ENCODE data around the gene GPR83. TPM values are rescaled to one million over a fixed set of nuclear protein-coding genes. Genes with fewer than 3 reads are reported as not detected.

Gene GPR83
- polyA plus RNA-seq, 1 of the 3 experiments (the other 2 are of a cell fraction), result 0.02 TPM

DNA sequence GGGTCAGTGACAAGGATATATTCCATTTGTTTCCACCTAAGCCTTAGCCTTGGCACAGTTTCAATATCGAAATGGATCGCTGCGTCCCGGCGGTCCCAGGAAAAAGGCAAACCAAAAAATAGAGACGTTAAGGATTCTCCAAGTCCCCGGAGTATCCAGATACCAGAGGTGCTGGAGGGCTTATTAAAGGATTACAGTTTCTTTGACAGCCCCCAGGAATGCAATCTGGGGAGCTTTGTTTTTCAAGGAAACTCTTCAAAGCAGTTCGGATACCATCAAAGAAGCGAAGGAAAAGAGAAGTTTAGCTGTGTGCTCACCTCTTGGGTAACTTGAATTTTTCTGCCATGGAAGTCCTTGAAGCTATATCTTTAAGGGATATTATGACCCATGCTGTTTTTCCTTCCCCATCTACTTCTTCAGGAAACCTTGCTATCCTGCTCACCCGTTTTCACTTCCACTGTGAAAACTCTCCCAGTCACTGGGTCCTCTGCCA lies 600 bp upstream of the GPR83 start (continued):
- no peak for TF ChIP-seq RAD21 (IDR thresholded peaks at IDR 0.05; ENCODE audit: low read length)

DNA sequence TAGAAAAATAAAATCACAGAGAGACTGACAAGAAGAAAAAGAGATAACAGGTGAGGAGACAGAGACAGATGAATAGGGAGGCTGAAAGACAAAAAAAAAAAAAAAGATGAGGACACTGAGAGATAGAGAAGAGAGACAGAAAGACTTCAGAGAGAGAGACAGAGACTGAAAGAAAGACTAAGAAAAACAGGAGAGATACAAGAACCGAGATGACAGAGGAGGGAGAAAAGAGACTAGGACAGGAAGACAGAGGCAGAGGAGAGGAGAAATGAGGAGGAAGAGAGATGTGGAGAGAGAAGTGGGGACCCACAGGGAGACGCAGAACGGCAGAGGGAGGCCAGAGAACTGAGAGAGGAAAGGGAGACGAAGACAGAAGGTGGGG lies 771 bp downstream of the GPR83 start:
- H3K9ac ChIP-seq, result no peak overlapping the region
- H4K20me1 ChIP-seq (ENCODE audit: insufficient read depth), result no peaks in the 10 kb centered on the region
- 0 out of 4 replicates have a peak overlapping the region, but pooled peaks of 1 of the 2 experiments have one; percentile 43 for H3K4me3 ChIP-seq (ENCODE audit: low read depth in 2 of 2, low read length in 1 of 2)
- no peaks in the 10 kb centered on the region for H3K9me3 ChIP-seq
- H3K9me2 ChIP-seq, result no peaks in the 10 kb centered on the region
- H2AFZ ChIP-seq (ENCODE audit: low read depth), result no peak overlapping the region
- DNase-seq, result no peak
- TF ChIP-seq RCOR1 (IDR thresholded peaks at IDR 0.05; ENCODE audit: low read length), result no peak
- TF ChIP-seq USF2 (IDR thresholded peaks at IDR 0.05; ENCODE audit: borderline replicate concordance, low read depth, low read length), result no peak
- no peak for TF ChIP-seq NFIC (IDR thresholded peaks at IDR 0.05; ENCODE audit: borderline replicate concordance)
- TF ChIP-seq, protein P1, sequence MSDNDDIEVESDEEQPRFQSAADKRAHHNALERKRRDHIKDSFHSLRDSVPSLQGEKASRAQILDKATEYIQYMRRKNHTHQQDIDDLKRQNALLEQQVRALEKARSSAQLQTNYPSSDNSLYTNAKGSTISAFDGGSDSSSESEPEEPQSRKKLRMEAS (IDR thresholded peaks at IDR 0.05; ENCODE audit: low read depth), result no peak
- no peaks in the 10 kb centered on the region for H3K79me2 ChIP-seq (ENCODE audit: insufficient read depth)
- peaks cover 49% of the 10 kb centered on the region for H3K27me3 ChIP-seq (ENCODE audit: insufficient read depth)
- H3K36me3 ChIP-seq (replicated peaks in 1 of 2; ENCODE audit: control insufficient read depth in 1 of 2, insufficient read depth in 2 of 2, low read length in 1 of 2), result no peaks in the 10 kb centered on the region
- H3K4me2 ChIP-seq, result peak overlapping the region; percentile 85; the same call in 1 of the 2 replicates
- H3K4me1 ChIP-seq (ENCODE audit: control insufficient read depth in 1 of 2, insufficient read depth in 2 of 2, low read depth in 1 of 2, low read length in 1 of 2), result peaks cover 0 to 10% of the 10 kb centered on the region in 2 experiments; a peak in 1 of 4 replicates
- 8% methylated on average over 4 of the region's 4 CpGs for WGBS (ENCODE audit: low lambda C conversion rate)
- ChIA-PET POLR2A (no interaction called here), CTCF (no interaction called here)
- no peaks in the 10 kb centered on the region for H3F3A ChIP-seq (replicated peaks; ENCODE audit: insufficient read depth)
- no peak overlapping the region for H3K27ac ChIP-seq (ENCODE audit: low read depth in 2 of 2, low read length in 1 of 2)

DNA sequence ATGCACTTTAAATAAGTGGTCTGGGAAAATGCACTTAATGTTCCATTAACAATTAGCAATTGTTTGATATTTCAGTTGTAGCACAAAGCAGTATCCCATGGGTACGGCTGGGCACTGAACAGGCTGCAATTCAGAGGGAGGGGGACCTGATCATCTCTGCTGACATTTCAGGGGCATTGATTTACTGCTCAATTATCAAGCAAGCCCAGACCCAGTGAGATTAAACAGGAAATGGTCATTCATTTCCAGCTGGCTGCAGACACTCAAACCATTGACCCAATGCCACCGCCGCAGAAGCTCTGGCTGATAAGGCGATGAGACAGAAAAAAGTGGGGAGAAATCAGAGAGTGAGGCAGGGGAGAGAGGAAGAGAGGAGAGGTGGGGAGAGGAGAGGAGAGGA lies 1.2 kb downstream of the GPR83 start:
- ChIA-PET POLR2A (no interaction called here), CTCF (no interaction called here)
- H2AFZ ChIP-seq (ENCODE audit: low read depth), result no peak overlapping the region
- H3K36me3 ChIP-seq (replicated peaks in 1 of 2; ENCODE audit: control insufficient read depth in 1 of 2, insufficient read depth in 2 of 2, low read length in 1 of 2), result no peaks in the 10 kb centered on the region
- no peaks in the 10 kb centered on the region for H3F3A ChIP-seq (replicated peaks; ENCODE audit: insufficient read depth)
- no peak overlapping the region for H3K4me3 ChIP-seq (ENCODE audit: low read depth in 2 of 2, low read length in 1 of 2)
- H3K4me1 ChIP-seq (ENCODE audit: control insufficient read depth in 1 of 2, insufficient read depth in 2 of 2, low read depth in 1 of 2, low read length in 1 of 2), result peaks cover 0 to 10% of the 10 kb centered on the region in 2 experiments; a peak in 1 of 4 replicates
- H3K9ac ChIP-seq, result no peak overlapping the region
- TF ChIP-seq RAD21 (IDR thresholded peaks at IDR 0.05; ENCODE audit: low read length) (no peak), GATA2 (CRISPR knock-in tag; IDR thresholded peaks at IDR 0.05) (peak; percentile 73), SMC3 (IDR thresholded peaks at IDR 0.05; ENCODE audit: low read depth, low read length) (no peak)
- peak; percentile 58 for DNase-seq
- H3K79me2 ChIP-seq (ENCODE audit: insufficient read depth), result no peaks in the 10 kb centered on the region
- H3K27ac ChIP-seq (ENCODE audit: low read depth in 2 of 2, low read length in 1 of 2), result no peak overlapping the region
- 14% methylated on average over 4 of the region's 4 CpGs for WGBS (ENCODE audit: low lambda C conversion rate)
- peaks cover 52% of the 10 kb centered on the region for H3K27me3 ChIP-seq (ENCODE audit: insufficient read depth)
- no peaks in the 10 kb centered on the region for H3K9me2 ChIP-seq
- H3K4me2 ChIP-seq, result no peak overlapping the region
- H3K9me3 ChIP-seq, result no peaks in the 10 kb centered on the region
- no peaks in the 10 kb centered on the region for H4K20me1 ChIP-seq (ENCODE audit: insufficient read depth)

GRCh38 chr11:94398101-94398500 lies 3.1 kb downstream of the GPR83 start:
- H3K27me3 ChIP-seq (ENCODE audit: insufficient read depth), result peaks cover 52% of the 10 kb centered on the region
- H3K9me2 ChIP-seq, result no peaks in the 10 kb centered on the region
- 46% methylated on average over 5 of the region's 5 CpGs for WGBS (ENCODE audit: low lambda C conversion rate)
- ChIA-PET CTCF (no interaction called here), POLR2A (no interaction called here)
- no peak overlapping the region for H3K9ac ChIP-seq
- peaks cover 0 to 10% of the 10 kb centered on the region in 2 experiments; a peak in 1 of 4 replicates for H3K4me1 ChIP-seq (ENCODE audit: control insufficient read depth in 1 of 2, insufficient read depth in 2 of 2, low read depth in 1 of 2, low read length in 1 of 2)
- H3F3A ChIP-seq (replicated peaks; ENCODE audit: insufficient read depth), result no peaks in the 10 kb centered on the region
- H3K4me2 ChIP-seq, result no peak overlapping the region
- no peaks in the 10 kb centered on the region for H4K20me1 ChIP-seq (ENCODE audit: insufficient read depth)
- H3K79me2 ChIP-seq (ENCODE audit: insufficient read depth), result no peaks in the 10 kb centered on the region
- H3K36me3 ChIP-seq (replicated peaks in 1 of 2; ENCODE audit: control insufficient read depth in 1 of 2, insufficient read depth in 2 of 2, low read length in 1 of 2), result no peaks in the 10 kb centered on the region
- TF ChIP-seq JUND (IDR thresholded peaks at IDR 0.05), result no peak
- no peak for TF ChIP-seq RFX5 (IDR thresholded peaks at IDR 0.05; ENCODE audit: low read length)
- no peak for TF ChIP-seq EZH2phosphoT487 (IDR thresholded peaks at IDR 0.05; ENCODE audit: borderline replicate concordance, low read depth)
- no peak overlapping the region for H3K4me3 ChIP-seq (ENCODE audit: low read depth in 2 of 2, low read length in 1 of 2)
- no peaks in the 10 kb centered on the region for H3K9me3 ChIP-seq
- no peak overlapping the region for H2AFZ ChIP-seq (ENCODE audit: low read depth)
- no peak for DNase-seq
- no peak overlapping the region for H3K27ac ChIP-seq (ENCODE audit: low read depth in 2 of 2, low read length in 1 of 2)

Data from SK-N-SH (cell line).